Mucosa of descending colon (tissue), 3 donors: ENCODE results near the gene MRPL38. TPM values are rescaled to one million over a fixed set of nuclear protein-coding genes. Genes with fewer than 3 reads are reported as not detected.

Source experiments
- ATAC-seq: fragments of 200-7000 bp; cut with Tn5 transposase; one replicate; pipeline ENCODE4 v1.9.1; 2020; ENCODE audit warnings: mild to moderate bottlenecking, moderate library complexity
- DNase-seq, 3 donors: peaks; one replicate each; pipeline ENCODE4 v3.0.0-alpha.2; 2020
- H3K36me3 ChIP-seq: fragments of 200-600 bp; one replicate; pipeline ENCODE4 v1.8.0; 2021; ENCODE audit warnings: low read depth, mild to moderate bottlenecking
- H3K4me1 ChIP-seq: fragments of 200-600 bp; one replicate; pipeline ENCODE4 v1.8.0; 2021; ENCODE audit warnings: low read depth, mild to moderate bottlenecking
- H3K4me3 ChIP-seq: fragments of 200-600 bp; one replicate; pipeline ENCODE4 v1.8.0; 2021; ENCODE audit warnings: mild to moderate bottlenecking
- H3K9me3 ChIP-seq: fragments of 200-600 bp; one replicate; pipeline ENCODE4 v1.8.0; 2021; ENCODE audit warnings: mild to moderate bottlenecking
- intact Hi-C, 2 donors: fragments of 100-400 bp; cut with DNase I in 1 of 2; cut with micrococcal nuclease in 1 of 2; formaldehyde crosslinking; loops; one replicate each; pipeline versions ENCODE4 v1.11.0 to v1.11.1; 2022; cut with DNase I, micrococcal nuclease
- total RNA-seq, 3 donors: library from RNA; stranded (reverse); fragmentation: NEBNext Ultra II Directional in 2 of 3; extraction: Animal tissue kit (Norgen Biotek cat#: 25700) in 2 of 3; gene quantifications; one replicate each; pipeline versions ENCODE4 v1.2.1 to v1.2.4, GENCODE V29; 2021 to 2023
- TF ChIP-seq, protein P1 (sequence below): fragments of 200-600 bp; IDR thresholded peaks from one replicate; pipeline ENCODE4 v1.8.0; 2022; ENCODE audit warnings: antibody characterized with exemption, mild to moderate bottlenecking
- donor health status: DM: no; HTN: no; CAD: no; lungs with moderate emphysema.
- donor health status: DM: no; HTN: no; CAD: no.
- donor health status: DM: no; HTN: yes; CAD: no.

The MRPL38 gene
- total RNA-seq, 3 donors from 2014 or later = 87.0 to 98.0 (median 89.4) TPM

DNA sequence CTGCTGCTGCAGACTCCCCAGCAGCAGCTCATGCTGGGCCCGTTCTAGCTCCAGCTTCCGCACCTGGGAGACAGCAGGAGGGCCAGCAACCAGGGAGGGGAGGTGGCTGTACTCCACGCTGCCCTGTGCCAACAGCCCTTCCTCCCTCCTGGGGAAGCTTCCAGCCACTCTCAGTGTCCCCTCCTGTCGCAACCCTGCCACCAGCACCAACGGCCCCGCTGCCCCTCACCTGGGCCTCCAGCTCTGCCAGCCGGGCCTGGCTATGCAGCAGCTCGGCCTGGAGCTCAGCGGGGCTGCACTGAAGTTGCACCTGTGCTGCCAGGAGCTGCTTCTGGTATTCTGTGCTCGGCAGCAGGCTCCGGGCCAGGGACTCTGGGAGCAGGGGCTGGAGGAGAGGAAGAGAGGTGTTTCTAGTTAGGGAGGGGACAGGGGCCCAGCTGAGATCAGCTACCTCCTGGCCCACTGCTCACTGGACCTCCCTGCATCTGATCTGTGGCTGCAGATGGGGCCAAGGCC, 15.4 kb upstream of the MRPL38 start:
- Histone ChIP-seq H3K4me1 (no peaks in the 10 kb centered on the region), H3K36me3 (no peaks in the 10 kb centered on the region)

GRCh38 chr17:75919611-75920010, 14.9 kb upstream of the MRPL38 start:
- DNase-seq (no peak), ATAC-seq (no peak)
- TF ChIP-seq, protein P1, sequence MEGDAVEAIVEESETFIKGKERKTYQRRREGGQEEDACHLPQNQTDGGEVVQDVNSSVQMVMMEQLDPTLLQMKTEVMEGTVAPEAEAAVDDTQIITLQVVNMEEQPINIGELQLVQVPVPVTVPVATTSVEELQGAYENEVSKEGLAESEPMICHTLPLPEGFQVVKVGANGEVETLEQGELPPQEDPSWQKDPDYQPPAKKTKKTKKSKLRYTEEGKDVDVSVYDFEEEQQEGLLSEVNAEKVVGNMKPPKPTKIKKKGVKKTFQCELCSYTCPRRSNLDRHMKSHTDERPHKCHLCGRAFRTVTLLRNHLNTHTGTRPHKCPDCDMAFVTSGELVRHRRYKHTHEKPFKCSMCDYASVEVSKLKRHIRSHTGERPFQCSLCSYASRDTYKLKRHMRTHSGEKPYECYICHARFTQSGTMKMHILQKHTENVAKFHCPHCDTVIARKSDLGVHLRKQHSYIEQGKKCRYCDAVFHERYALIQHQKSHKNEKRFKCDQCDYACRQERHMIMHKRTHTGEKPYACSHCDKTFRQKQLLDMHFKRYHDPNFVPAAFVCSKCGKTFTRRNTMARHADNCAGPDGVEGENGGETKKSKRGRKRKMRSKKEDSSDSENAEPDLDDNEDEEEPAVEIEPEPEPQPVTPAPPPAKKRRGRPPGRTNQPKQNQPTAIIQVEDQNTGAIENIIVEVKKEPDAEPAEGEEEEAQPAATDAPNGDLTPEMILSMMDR = no peak
- intact Hi-C loops = no loop called here
- H3K36me3 ChIP-seq = no peaks in the 10 kb centered on the region
- H3K9me3 ChIP-seq = no peaks in the 10 kb centered on the region
- H3K4me3 ChIP-seq = no peak overlapping the region
- no peaks in the 10 kb centered on the region for H3K4me1 ChIP-seq

More for the DNA sequence above, 15.4 kb upstream of the MRPL38 start:
- intact Hi-C loops = no loop called here
- H3K9me3 ChIP-seq = no peaks in the 10 kb centered on the region
- TF ChIP-seq, protein P1 = no peak
- ATAC-seq (no peak), DNase-seq (no peak)
- H3K4me3 ChIP-seq = no peak overlapping the region

GRCh38 chr17:75917917-75918445, 13.3 kb upstream of the MRPL38 start:
- no peak for ATAC-seq
- no peaks in the 10 kb centered on the region for H3K4me1 ChIP-seq
- TF ChIP-seq, protein P1 = no peak
- no peaks in the 10 kb centered on the region for H3K9me3 ChIP-seq
- no peak for DNase-seq
- intact Hi-C loops = no loop called here
- no peak overlapping the region for H3K4me3 ChIP-seq
- no peaks in the 10 kb centered on the region for H3K36me3 ChIP-seq

GRCh38 chr17:75917141-75917916, 12.6 kb upstream of the MRPL38 start:
- TF ChIP-seq, protein P1 = no peak
- intact Hi-C loops = no loop called here
- no peak for DNase-seq
- no peaks in the 10 kb centered on the region for H3K9me3 ChIP-seq
- H3K4me1 ChIP-seq = no peaks in the 10 kb centered on the region
- no peak overlapping the region for H3K4me3 ChIP-seq
- H3K36me3 ChIP-seq = no peaks in the 10 kb centered on the region
- no peak for ATAC-seq

DNA sequence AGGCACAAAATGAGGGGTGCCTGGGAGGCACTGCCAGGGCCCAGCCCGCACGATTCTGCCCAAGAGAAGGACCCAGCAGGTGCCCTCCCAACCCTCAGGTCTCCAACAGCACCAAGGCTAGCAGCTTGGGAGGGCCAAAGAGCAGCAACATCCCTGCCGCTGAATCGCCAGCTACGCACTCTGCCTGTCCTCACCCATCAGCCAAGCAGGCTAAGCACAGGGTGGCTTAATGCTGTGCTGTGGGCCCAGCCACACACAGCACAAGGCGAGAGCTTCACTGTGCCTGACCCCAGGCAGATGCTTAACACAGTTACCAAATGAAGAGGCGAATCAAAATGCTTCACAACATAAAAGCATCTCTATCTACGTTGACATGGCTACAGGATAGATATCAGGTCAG, 10.6 kb upstream of the MRPL38 start:
- ATAC-seq = no peak
- TF ChIP-seq, protein P1 = no peak
- Histone ChIP-seq H3K9me3 (no peaks in the 10 kb centered on the region), H3K4me1 (peaks cover 2% of the 10 kb centered on the region), H3K36me3 (no peaks in the 10 kb centered on the region), H3K4me3 (no peak overlapping the region)
- intact Hi-C loops = no loop called here
- DNase-seq = no peak
